Peyer's patch (tissue), 4 donors: ENCODE measurements around the gene CDC123. TPM values are rescaled to one million over a fixed set of nuclear protein-coding genes. Genes with fewer than 3 reads are reported as not detected.

Experiments
- DNase-seq, 3 donors: peaks; one replicate each; pipeline ENCODE4 v3.0.0-alpha.2; 2017 to 2019
- H3K27ac ChIP-seq, 4 donors: fragments of 200-600 bp; sonication (generic); one replicate each; pipeline ENCODE4 v1.5.1; 2016 to 2019
- H3K27me3 ChIP-seq, 2 donors: fragments of 200-600 bp; sonication (generic); one replicate each; pipeline ENCODE4 v1.5.1; 2019
- H3K36me3 ChIP-seq, 3 donors: fragments of 200-600 bp; sonication (generic); one replicate each; pipeline ENCODE4 v1.5.1; 2016 to 2019
- H3K4me1 ChIP-seq, 4 donors: fragments of 200-600 bp; sonication (generic); one replicate each; pipeline ENCODE4 v1.5.1; 2016 to 2019
- H3K4me3 ChIP-seq, 4 donors: fragments of 200-600 bp; sonication (generic); 1 replicate in 3 of 4; 2 replicates in 1 of 4; pipeline ENCODE4 v1.5.1; 2016 to 2019; ENCODE audit warnings: mild to moderate bottlenecking in 1 of 4
- H3K9me3 ChIP-seq, 4 donors: fragments of 200-600 bp; sonication (generic); one replicate each; pipeline ENCODE4 v1.5.1; 2016 to 2019; ENCODE audit warnings: mild to moderate bottlenecking in 1 of 4
- POLR2A ChIP-seq, 2 donors: fragments of 450-650 bp; IDR thresholded peaks; one replicate each; pipeline ENCODE4 v1.5.1; 2017; ENCODE audit warnings: antibody characterized with exemption in 2 of 2, mild to moderate bottlenecking in 2 of 2, moderate library complexity in 2 of 2
- total RNA-seq, 4 donors: library from RNA; depleted of rRNA; stranded (reverse); fragments of >200 nt; gene quantifications; one replicate each; pipeline ENCODE4 v1.1.0, GENCODE V29; 2016
- TF ChIP-seq, protein P1 (sequence below), 6 experiments: fragments of 450-650 bp in 4 of 6; fragments of 200-600 bp in 2 of 6; sonication (generic) in 1 of 6; IDR thresholded peaks; one replicate each; pipeline ENCODE4 v1.5.1; 2017 to 2019; ENCODE audit warnings: antibody characterized with exemption in 6 of 6, mild to moderate bottlenecking in 3 of 6, moderate library complexity in 1 of 6

Gene CDC123
- total RNA-seq, 4 donors from 2014 or later = 52.0 to 77.4 (median 62.0) TPM

GRCh38 chr10:12177642-12178041 is 18.3 kb upstream of the CDC123 start:
- H3K36me3 ChIP-seq = peaks cover 0 to 69% (median 0%) of the 10 kb centered on the region in 3 donors
- H3K4me1 ChIP-seq = peaks cover 0 to 6% (median 0%) of the 10 kb centered on the region in 4 donors
- H3K27ac ChIP-seq = no peak overlapping the region
- H3K9me3 ChIP-seq = no peaks in the 10 kb centered on the region
- TF ChIP-seq, protein P1, sequence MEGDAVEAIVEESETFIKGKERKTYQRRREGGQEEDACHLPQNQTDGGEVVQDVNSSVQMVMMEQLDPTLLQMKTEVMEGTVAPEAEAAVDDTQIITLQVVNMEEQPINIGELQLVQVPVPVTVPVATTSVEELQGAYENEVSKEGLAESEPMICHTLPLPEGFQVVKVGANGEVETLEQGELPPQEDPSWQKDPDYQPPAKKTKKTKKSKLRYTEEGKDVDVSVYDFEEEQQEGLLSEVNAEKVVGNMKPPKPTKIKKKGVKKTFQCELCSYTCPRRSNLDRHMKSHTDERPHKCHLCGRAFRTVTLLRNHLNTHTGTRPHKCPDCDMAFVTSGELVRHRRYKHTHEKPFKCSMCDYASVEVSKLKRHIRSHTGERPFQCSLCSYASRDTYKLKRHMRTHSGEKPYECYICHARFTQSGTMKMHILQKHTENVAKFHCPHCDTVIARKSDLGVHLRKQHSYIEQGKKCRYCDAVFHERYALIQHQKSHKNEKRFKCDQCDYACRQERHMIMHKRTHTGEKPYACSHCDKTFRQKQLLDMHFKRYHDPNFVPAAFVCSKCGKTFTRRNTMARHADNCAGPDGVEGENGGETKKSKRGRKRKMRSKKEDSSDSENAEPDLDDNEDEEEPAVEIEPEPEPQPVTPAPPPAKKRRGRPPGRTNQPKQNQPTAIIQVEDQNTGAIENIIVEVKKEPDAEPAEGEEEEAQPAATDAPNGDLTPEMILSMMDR (IDR thresholded peaks at IDR 0.05) = no peak
- no peak for TF ChIP-seq POLR2A (IDR thresholded peaks at IDR 0.05)
- H3K4me3 ChIP-seq = no peak overlapping the region
- no peaks in the 10 kb centered on the region for H3K27me3 ChIP-seq
- DNase-seq = no peak

DNA sequence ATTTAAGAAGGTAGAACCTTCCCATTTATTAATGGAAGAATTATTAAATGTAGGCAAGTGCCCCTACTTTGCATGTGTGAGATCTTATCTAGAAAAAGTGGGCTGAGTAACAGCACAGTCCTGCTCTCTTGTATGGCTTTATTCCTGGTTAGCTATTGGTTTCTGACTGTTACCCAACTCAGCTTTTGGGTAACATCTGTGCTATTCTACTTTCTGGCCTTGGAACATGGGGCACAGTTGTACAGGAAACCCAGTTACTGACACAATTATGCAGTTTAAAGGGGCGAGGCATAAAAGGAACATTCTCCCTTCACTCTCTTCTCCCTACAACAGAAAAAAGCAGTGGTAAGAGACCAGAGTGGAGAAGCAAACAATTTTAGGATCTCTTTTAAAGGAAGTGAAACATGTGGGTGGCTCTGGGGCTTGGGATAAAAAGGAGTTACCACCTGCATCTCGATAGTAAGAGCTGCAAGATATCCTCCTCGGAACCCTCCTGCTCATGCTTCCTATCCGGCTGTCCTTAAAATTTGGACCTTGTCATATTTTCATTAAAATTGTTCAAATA is 16.3 kb upstream of the CDC123 start:
- H3K27me3 ChIP-seq = no peaks in the 10 kb centered on the region

DNA sequence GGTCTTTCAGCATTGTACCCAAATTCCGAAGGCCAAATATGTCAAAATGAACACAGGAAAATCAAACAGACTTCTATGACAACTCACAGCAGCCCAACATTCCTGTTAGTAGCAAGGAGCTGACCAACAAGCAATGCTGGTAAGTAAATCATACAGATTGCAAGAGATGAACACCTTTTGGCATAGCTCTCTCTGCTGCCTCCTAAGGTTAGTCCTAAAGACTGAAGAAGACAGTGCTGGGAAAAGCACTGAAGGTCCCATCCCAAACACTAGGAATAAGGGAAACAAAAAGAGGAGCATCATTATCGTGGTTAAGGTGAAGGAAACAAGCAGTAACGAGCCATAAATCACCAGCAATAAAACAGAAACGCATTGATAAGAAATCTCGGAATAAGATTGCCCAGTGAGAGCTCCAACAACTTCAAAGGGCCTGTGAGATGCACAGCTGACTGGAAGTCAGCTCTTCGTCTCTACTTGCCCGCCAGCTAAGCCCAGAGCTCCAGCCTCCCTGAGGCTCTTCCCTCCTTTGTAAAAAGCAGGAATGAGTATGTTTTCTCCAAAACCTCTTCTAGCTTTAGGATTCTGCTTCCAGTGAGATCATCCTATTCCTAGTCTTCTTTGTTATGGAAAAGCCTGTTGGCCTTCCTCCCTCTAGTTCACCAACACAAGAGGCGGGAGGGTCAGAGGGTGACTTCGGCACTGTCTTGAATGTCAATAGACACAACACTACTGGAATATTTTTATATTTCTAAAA is 15.6 kb upstream of the CDC123 start:
- Histone ChIP-seq H3K27ac (peak overlapping the region in 1 of 4 donors; percentile 9), H3K27me3 (no peaks in the 10 kb centered on the region), H3K36me3 (peaks cover 0 to 64% (median 0%) of the 10 kb centered on the region in 3 donors), H3K9me3 (no peaks in the 10 kb centered on the region), H3K4me3 (no peak overlapping the region), H3K4me1 (peaks cover 0 to 6% (median 0%) of the 10 kb centered on the region in 4 donors)
- TF ChIP-seq POLR2A (IDR thresholded peaks at IDR 0.05) = no peak
- TF ChIP-seq, protein P1 (IDR thresholded peaks at IDR 0.05) = no peak
- DNase-seq = no peak

More for the DNA sequence above, 16.3 kb upstream of the CDC123 start:
- DNase-seq = no peak
- peaks cover 0 to 6% (median 0%) of the 10 kb centered on the region in 4 donors for H3K4me1 ChIP-seq
- H3K27ac ChIP-seq = no peak overlapping the region
- TF ChIP-seq, protein P1 (IDR thresholded peaks at IDR 0.05) = no peak
- no peak for TF ChIP-seq POLR2A (IDR thresholded peaks at IDR 0.05)
- no peak overlapping the region for H3K4me3 ChIP-seq
- peaks cover 0 to 64% (median 0%) of the 10 kb centered on the region in 3 donors for H3K36me3 ChIP-seq
- H3K9me3 ChIP-seq = no peaks in the 10 kb centered on the region

DNA sequence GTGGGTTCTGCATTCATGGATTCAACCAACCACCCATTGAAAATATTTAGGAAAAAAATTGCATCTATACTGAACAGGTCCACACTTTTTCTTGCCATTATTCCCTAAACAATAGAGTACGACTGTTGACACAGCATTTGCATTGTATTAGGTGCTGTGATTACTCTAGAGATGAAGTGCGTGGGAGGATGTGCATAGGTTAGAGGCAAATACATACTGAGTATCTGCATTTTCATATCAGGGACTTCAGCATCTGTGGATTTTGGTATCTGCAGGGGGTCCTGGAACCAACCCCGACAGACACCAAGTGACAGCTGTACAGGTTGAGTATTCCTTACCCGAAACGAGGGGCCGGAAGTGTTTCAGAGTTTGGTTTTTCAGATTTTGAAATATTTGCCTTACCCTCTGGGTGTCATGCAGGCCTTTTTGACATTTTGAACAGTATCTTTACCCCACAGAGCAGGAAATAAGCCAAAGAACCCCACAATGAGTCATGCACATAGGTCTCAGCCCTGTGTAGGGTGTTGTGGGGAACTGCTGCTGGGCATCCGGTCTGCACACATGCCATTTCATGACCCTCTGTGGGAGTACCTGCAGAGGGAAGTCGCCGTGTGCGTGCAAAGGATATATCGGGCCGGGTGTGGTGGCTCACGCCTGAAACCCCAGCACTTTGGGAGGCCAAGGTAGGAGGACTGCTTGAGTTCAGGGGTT is 14.8 kb upstream of the CDC123 start:
- Histone ChIP-seq H3K9me3 (no peaks in the 10 kb centered on the region), H3K4me1 (peaks cover 0 to 6% (median 0%) of the 10 kb centered on the region in 4 donors), H3K36me3 (peaks cover 0 to 64% (median 0%) of the 10 kb centered on the region in 3 donors), H3K27me3 (no peaks in the 10 kb centered on the region), H3K27ac (peak overlapping the region in 3 of 4 donors; percentile 9 to 47 (median 28)), H3K4me3 (no peak overlapping the region)
- TF ChIP-seq, protein P1 (IDR thresholded peaks at IDR 0.05) = no peak
- no peak for TF ChIP-seq POLR2A (IDR thresholded peaks at IDR 0.05)
- peak in 2 of 3 donors; percentile 35 to 75 for DNase-seq

GRCh38 chr10:12184165-12184564 is 11.8 kb upstream of the CDC123 start:
- Histone ChIP-seq H3K27ac (no peak overlapping the region), H3K4me3 (no peak overlapping the region), H3K27me3 (no peaks in the 10 kb centered on the region), H3K36me3 (peaks cover 0 to 41% (median 0%) of the 10 kb centered on the region in 3 donors), H3K4me1 (peaks cover 0 to 10% (median 0%) of the 10 kb centered on the region in 4 donors), H3K9me3 (no peaks in the 10 kb centered on the region)
- TF ChIP-seq, protein P1 (IDR thresholded peaks at IDR 0.05) = no peak
- TF ChIP-seq POLR2A (IDR thresholded peaks at IDR 0.05) = no peak
- DNase-seq = no peak
